ENCODE data around the gene CEACAM20.
"Not testable (repeated sequence)": the region's sequence is repeated elsewhere in the genome, so short reads cannot be mapped to it uniquely, and the experiment has no call there.

CEACAM20 gene

DNA sequence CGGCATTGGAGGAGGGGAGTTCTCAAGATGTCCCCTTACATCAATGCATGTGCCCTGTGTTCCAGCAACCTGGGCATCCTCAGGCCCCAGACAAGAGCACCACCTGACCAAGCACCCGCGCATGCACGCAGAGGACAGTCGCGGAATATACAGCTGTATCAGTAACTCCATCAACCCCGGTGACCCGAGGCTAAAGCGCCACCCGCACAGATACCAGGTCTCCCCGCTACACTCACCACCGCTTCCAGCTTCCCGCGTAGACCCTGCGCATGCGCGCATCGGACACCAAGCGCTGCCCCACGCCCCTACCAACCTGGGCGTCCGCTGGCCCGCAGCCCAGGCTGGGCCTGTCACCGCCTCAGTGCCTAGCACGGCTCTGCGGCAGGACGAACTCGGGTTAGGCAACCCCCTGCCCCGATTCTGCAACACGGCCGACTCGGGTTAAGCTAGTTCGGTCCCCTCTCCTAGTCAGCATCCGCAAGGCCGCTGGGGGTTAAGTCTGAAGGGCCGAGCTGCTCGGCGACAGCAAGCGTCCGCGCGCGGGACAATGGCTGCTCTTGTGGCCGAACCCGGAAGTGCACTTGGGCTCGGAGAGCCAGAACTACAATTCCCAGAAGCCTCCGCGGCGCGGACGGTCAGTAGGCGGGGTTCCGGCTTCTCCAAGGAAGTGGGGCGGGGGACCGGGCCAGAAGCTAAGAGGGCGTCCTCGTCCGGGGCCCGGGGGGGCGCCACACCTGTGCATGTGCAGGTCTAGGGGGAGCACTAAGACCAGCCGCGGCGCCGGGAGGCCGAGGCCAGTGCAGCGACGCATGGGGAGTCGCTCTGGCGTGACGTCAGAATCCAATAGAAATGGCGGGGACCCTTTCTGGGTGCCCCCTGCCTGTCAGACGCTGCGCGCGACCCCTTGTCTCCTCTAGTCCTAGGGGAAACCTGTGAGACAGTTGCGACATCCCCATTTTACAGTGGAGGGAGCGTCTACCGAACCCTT lies 29.2 kb downstream of the CEACAM20 start, which contains the start of gene ZNF180:
Gene ZNF180, minus strand, starts transcription at position 561 of the 988 bp plus-strand sequence. CDS start 3,188 bp downstream, outside the sequence.
- H3K9ac ChIP-seq (ENCODE audit: low read length in 5 of 5): peak within 1 kb of the TSS in 4 of 5 donors; percentile 78 to 91 (median 86)
- H3K4me1 ChIP-seq (ENCODE audit: control insufficient read depth in 5 of 5, insufficient read depth in 5 of 5, low read length in 5 of 5): peaks cover 6 to 24% (median 21%) of the 10 kb centered on the region in 5 donors

DNA sequence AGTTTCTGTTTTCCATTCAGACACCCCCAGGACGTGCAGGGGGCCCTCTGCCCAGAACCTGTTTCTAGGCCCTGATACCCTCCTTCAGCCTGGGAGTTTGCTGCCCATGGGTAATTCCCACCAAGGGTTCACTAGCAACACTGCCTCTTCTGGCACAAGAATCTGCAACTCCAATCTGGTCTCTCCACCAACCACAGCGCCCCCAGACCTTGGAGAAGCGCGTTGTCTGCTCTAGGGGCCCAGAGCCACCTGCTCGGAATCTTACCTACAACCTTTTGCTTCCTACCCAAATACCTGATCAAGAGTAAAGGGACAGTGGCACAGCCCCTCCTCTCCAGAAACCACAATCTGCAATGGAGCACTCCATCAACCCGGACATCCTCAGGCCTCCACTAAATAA lies 29.9 kb downstream of the CEACAM20 start:
- Histone ChIP-seq H3K27me3 (ENCODE audit: control insufficient read depth in 5 of 5, insufficient read depth in 4 of 5, low read length in 5 of 5) (no peaks in the 10 kb centered on the region), H3K4me1 (ENCODE audit: control insufficient read depth in 5 of 5, insufficient read depth in 5 of 5, low read length in 5 of 5) (peaks cover 6 to 24% (median 21%) of the 10 kb centered on the region in 5 donors), H3K9me3 (ENCODE audit: control insufficient read depth in 5 of 5, low read length in 5 of 5) (peaks cover 10 to 48% (median 42%) of the 10 kb centered on the region in 5 donors), H3K36me3 (ENCODE audit: control insufficient read depth in 5 of 5, insufficient read depth in 5 of 5, low read length in 5 of 5) (peaks cover 6 to 32% (median 28%) of the 10 kb centered on the region in 5 donors), H3K9ac (ENCODE audit: low read length in 5 of 5) (peak overlapping the region in 4 of 5 donors; percentile 78 to 91 (median 86)), H3K4me3 (ENCODE audit: low read depth in 1 of 5, low read length in 5 of 5) (peak overlapping the region; percentile 79 to 98 (median 89)), H3K27ac (ENCODE audit: low read depth, low read length) (peak overlapping the region; percentile 80)

More for the DNA sequence above, 29.2 kb downstream of the CEACAM20 start, which contains the start of gene ZNF180:
- H3K4me3 ChIP-seq (ENCODE audit: low read depth in 1 of 5, low read length in 5 of 5): peak within 1 kb of the TSS; percentile 79 to 98 (median 89)
- peaks cover 4 to 41% (median 35%) of the 10 kb centered on the region in 5 donors for H3K9me3 ChIP-seq (ENCODE audit: control insufficient read depth in 5 of 5, low read length in 5 of 5)
- H3K36me3 ChIP-seq (ENCODE audit: control insufficient read depth in 5 of 5, insufficient read depth in 5 of 5, low read length in 5 of 5): peaks cover 4 to 25% (median 21%) of the 10 kb centered on the region in 5 donors
- peaks cover 0 to 2% (median 0%) of the 10 kb centered on the region in 5 donors for H3K27me3 ChIP-seq (ENCODE audit: control insufficient read depth in 5 of 5, insufficient read depth in 4 of 5, low read length in 5 of 5)
- peak within 1 kb of the TSS; percentile 80 for H3K27ac ChIP-seq (ENCODE audit: low read depth, low read length)

DNA sequence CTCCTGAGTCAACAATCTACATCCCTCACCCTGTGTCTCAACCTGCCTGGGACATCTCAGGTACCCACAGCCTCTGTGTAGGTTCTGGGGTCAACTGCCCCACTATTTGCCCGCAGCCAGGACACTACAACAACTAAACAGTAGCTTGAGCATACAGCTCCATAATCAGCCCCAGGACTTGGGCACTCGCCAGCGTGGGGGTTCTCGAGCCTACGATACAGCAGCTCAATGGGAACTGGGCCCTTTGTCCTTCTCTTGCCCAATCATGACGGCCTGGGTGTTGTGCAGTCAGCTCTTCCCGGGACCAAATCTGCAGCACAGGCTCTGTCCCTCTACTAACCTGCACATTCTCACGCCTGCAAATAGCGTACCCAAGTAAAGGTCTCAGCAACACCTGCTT lies 30.5 kb downstream of the CEACAM20 start:
- peaks cover 8 to 38% (median 33%) of the 10 kb centered on the region in 5 donors for H3K36me3 ChIP-seq (ENCODE audit: control insufficient read depth in 5 of 5, insufficient read depth in 5 of 5, low read length in 5 of 5)
- H3K9me3 ChIP-seq (ENCODE audit: control insufficient read depth in 5 of 5, low read length in 5 of 5): peaks cover 16 to 54% (median 48%) of the 10 kb centered on the region in 5 donors
- no peak overlapping the region for H3K9ac ChIP-seq (ENCODE audit: low read length in 5 of 5)
- H3K27ac ChIP-seq (ENCODE audit: low read depth, low read length): no peak overlapping the region
- H3K27me3 ChIP-seq (ENCODE audit: control insufficient read depth in 5 of 5, insufficient read depth in 4 of 5, low read length in 5 of 5): no peaks in the 10 kb centered on the region
- H3K4me1 ChIP-seq (ENCODE audit: control insufficient read depth in 5 of 5, insufficient read depth in 5 of 5, low read length in 5 of 5): peaks cover 6 to 24% (median 21%) of the 10 kb centered on the region in 5 donors
- H3K4me3 ChIP-seq (ENCODE audit: low read depth in 1 of 5, low read length in 5 of 5): peak overlapping the region; percentile 79 to 98 (median 89)

DNA sequence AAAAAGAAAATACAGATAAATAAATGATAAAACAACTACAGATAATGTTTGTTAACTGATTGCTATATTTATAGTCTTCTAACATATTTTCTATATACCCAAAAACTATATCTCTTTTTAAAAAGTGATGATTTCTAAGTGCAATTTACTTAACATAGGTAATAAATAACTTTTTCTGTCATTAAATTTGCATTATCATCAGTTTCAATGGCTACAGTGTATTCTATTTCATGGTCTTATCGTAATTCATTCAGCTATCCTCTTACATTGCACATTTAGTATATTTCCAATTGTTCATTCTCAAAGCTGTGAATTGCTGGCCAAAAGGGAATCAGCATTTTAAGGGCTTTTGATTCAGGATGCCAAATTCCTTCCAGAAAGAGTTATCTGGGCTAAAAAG lies 32.8 kb downstream of the CEACAM20 start:
- Histone ChIP-seq H3K9me3 (ENCODE audit: control insufficient read depth in 5 of 5, low read length in 5 of 5) (peaks cover 38 to 77% (median 70%) of the 10 kb centered on the region in 5 donors), H3K27ac (ENCODE audit: low read depth, low read length) (no peak overlapping the region), H3K27me3 (ENCODE audit: control insufficient read depth in 5 of 5, insufficient read depth in 4 of 5, low read length in 5 of 5) (no peaks in the 10 kb centered on the region), H3K36me3 (ENCODE audit: control insufficient read depth in 5 of 5, insufficient read depth in 5 of 5, low read length in 5 of 5) (peaks cover 29 to 61% (median 53%) of the 10 kb centered on the region in 5 donors), H3K4me3 (ENCODE audit: low read depth in 1 of 5, low read length in 5 of 5) (peak overlapping the region in 4 of 5 donors; percentile 28 to 84 (median 46)), H3K4me1 (ENCODE audit: control insufficient read depth in 5 of 5, insufficient read depth in 5 of 5, low read length in 5 of 5) (peaks cover 6 to 24% (median 21%) of the 10 kb centered on the region in 5 donors), H3K9ac (ENCODE audit: low read length in 5 of 5) (no peak overlapping the region)

DNA sequence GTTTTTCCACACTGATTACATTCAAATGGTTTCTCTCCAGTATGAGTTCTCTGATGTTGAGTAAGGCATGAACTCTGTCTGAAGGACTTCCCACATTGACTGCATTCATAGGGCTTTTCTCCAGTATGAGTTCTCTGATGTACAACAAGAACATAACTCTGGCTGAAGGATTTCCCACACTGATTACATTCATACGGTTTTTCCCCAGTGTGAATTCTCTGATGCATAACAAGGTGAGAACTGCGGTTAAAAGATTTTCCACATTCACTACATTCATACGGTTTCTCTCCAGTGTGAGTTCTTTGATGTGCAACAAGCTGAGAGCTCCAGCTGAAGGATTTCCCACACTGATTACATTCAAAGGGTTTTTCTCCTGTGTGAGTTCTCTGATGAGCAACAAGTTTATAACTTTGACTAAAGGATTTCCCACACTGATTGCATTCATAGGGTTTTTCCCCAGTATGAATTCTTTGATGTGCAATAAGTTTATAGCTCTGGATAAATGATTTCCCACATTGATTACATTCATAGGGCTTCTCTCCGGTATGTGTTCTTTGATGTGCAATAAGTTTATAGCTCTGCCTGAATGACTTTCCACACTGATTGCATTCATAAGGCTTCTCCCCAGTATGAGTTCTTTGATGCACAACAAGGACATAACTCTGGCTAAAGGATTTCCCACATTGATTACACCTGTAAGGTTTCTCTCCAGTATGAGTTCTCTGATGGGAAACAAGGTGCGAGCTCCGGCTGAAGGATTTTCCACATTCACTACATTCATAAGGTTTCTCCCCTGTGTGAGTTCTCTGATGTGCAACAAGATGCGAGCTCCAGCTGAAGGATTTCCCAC lies 52.7 kb downstream of the CEACAM20 start:
- H3K4me3 ChIP-seq (ENCODE audit: low read depth in 1 of 5, low read length in 5 of 5): peak overlapping the region; percentile 28 to 72 (median 57)
- H3K27ac ChIP-seq (ENCODE audit: low read depth, low read length): no peak overlapping the region
- H3K36me3 ChIP-seq (ENCODE audit: control insufficient read depth in 5 of 5, insufficient read depth in 5 of 5, low read length in 5 of 5): peaks cover 48 to 63% (median 50%) of the 10 kb centered on the region in 5 donors
- H3K27me3 ChIP-seq (ENCODE audit: control insufficient read depth in 5 of 5, insufficient read depth in 4 of 5, low read length in 5 of 5): no peaks in the 10 kb centered on the region
- peaks cover 0 to 7% (median 0%) of the 10 kb centered on the region in 5 donors for H3K4me1 ChIP-seq (ENCODE audit: control insufficient read depth in 5 of 5, insufficient read depth in 5 of 5, low read length in 5 of 5)
- H3K9ac ChIP-seq (ENCODE audit: low read length in 5 of 5): peak overlapping the region in 1 of 5 donors; percentile 17
- peaks cover 96 to 100% (median 100%) of the 10 kb centered on the region in 5 donors for H3K9me3 ChIP-seq (ENCODE audit: control insufficient read depth in 5 of 5, low read length in 5 of 5)

DNA sequence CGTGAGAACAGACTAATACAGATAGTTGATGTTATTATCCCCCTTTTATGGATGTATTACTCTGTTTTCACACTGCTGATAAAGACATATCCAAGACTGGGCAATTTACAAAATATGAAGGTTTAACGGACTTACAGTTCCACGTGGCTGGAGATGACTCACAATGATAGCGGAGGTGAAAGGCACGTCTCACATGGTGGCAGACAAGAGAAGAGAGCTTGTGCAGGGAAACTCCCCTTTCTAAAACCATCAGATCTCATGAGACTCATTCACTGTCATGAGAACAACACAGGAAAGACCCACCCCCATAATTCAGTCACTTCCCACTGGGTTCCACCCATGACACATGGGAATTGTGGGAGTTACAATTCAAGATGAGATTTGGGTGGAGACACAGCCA lies 60.7 kb downstream of the CEACAM20 start:
- peaks cover 57 to 90% (median 90%) of the 10 kb centered on the region in 5 donors for H3K9me3 ChIP-seq (ENCODE audit: control insufficient read depth in 5 of 5, low read length in 5 of 5)
- not testable (repeated sequence) for H3K27ac ChIP-seq (ENCODE audit: low read depth, low read length); H3K36me3 ChIP-seq (ENCODE audit: control insufficient read depth in 5 of 5, insufficient read depth in 5 of 5, low read length in 5 of 5); H3K27me3 ChIP-seq (ENCODE audit: control insufficient read depth in 5 of 5, insufficient read depth in 4 of 5, low read length in 5 of 5); H3K4me1 ChIP-seq (ENCODE audit: control insufficient read depth in 5 of 5, insufficient read depth in 5 of 5, low read length in 5 of 5); H3K9ac ChIP-seq (ENCODE audit: low read length in 5 of 5)
- H3K4me3 ChIP-seq (ENCODE audit: low read depth in 1 of 5, low read length in 5 of 5): peak overlapping the region in 3 of 5 donors; percentile 18 to 49 (median 49)

DNA sequence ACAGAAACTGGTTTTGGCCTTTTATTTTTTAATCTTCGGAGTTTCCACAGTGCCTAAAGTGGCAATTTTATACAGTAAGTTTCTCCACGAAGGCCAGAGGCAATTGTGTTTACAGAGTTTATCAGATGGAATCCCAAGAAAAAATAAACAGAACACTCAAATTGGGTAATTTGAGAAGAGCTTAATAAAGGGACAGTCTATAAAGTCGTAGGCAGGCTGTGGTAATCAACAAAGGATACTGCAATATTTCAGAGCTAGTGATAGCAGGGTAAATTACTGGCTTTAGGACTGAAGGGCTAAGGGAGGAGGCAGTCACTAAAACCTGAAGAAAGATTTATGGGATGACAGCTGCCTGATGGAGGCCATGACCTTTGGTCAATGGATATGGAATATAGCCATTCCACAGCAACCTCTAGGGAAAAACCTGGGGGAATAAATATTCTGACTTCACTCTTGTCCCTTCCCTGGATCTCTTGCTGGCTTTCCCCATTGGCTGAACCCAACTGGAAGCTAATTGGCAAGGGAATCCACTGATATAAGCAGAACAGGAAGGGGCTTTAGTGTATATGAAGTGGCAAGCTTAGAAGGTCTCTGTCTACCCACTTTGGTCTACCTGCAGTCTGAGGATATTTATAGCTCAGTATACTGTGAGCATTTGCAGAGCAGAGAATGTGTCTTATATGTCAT lies 66.7 kb downstream of the CEACAM20 start:
- H3K9ac ChIP-seq (ENCODE audit: low read length in 5 of 5); H3K27ac ChIP-seq (ENCODE audit: low read depth, low read length); H3K27me3 ChIP-seq (ENCODE audit: control insufficient read depth in 5 of 5, insufficient read depth in 4 of 5, low read length in 5 of 5); H3K36me3 ChIP-seq (ENCODE audit: control insufficient read depth in 5 of 5, insufficient read depth in 5 of 5, low read length in 5 of 5); H3K4me1 ChIP-seq (ENCODE audit: control insufficient read depth in 5 of 5, insufficient read depth in 5 of 5, low read length in 5 of 5): not testable (repeated sequence)
- H3K4me3 ChIP-seq (ENCODE audit: low read depth in 1 of 5, low read length in 5 of 5): peak overlapping the region in 2 of 5 donors; percentile 31 to 41
- H3K9me3 ChIP-seq (ENCODE audit: control insufficient read depth in 5 of 5, low read length in 5 of 5): peaks cover 20 to 71% (median 66%) of the 10 kb centered on the region in 5 donors

Data from subcutaneous abdominal adipose tissue (tissue), 5 donors.